ENCODE results near the gene SGCD.

SGCD gene

GRCh38 chr5:156513123-156513815, 186.3 kb downstream of the SGCD start:
- no peak for DNase-seq (ENCODE audit: low spot score)

GRCh38 chr5:156515121-156515520, 188.2 kb downstream of the SGCD start:
- DNase-seq (ENCODE audit: low spot score), result no peak

GRCh38 chr5:156515803-156516360, 188.9 kb downstream of the SGCD start:
- DNase-seq (ENCODE audit: low spot score), result no peak

- DNase-seq (ENCODE audit: low spot score), result no peak
These were observed 195.9 kb downstream of the SGCD start for GRCh38 chr5:156522651-156523529.

GRCh38 chr5:156523607-156524006, 196.6 kb downstream of the SGCD start:
- DNase-seq (ENCODE audit: low spot score), result no peak

- no peak for DNase-seq (ENCODE audit: low spot score)
These were observed 199.3 kb downstream of the SGCD start for GRCh38 chr5:156526081-156526925.

GRCh38 chr5:156527611-156528010, 200.6 kb downstream of the SGCD start:
- no peak for DNase-seq (ENCODE audit: low spot score)

- no peak for DNase-seq (ENCODE audit: low spot score)
These were observed 201.7 kb downstream of the SGCD start for GRCh38 chr5:156528673-156529072.

GRCh38 chr5:156529892-156530291, 202.9 kb downstream of the SGCD start:
- DNase-seq (ENCODE audit: low spot score), result no peak

GRCh38 chr5:156531199-156531598, 204.2 kb downstream of the SGCD start:
- no peak for DNase-seq (ENCODE audit: low spot score)

- no peak for DNase-seq (ENCODE audit: low spot score)
These were observed 206.0 kb downstream of the SGCD start for GRCh38 chr5:156532921-156533320.

- no peak for DNase-seq (ENCODE audit: low spot score)
These were observed 207.1 kb downstream of the SGCD start for GRCh38 chr5:156534085-156534484.

- DNase-seq (ENCODE audit: low spot score), result no peak
These were observed 208.0 kb downstream of the SGCD start for GRCh38 chr5:156534906-156535485.

GRCh38 chr5:156540491-156540890, 213.5 kb downstream of the SGCD start:
- DNase-seq (ENCODE audit: low spot score), result no peak

GRCh38 chr5:156541582-156541981, 214.6 kb downstream of the SGCD start:
- no peak for DNase-seq (ENCODE audit: low spot score)

GRCh38 chr5:156543348-156544145, 216.6 kb downstream of the SGCD start:
- DNase-seq (ENCODE audit: low spot score), result no peak

GRCh38 chr5:156552855-156553358, 225.9 kb downstream of the SGCD start:
- DNase-seq (ENCODE audit: low spot score), result no peak

GRCh38 chr5:156556666-156557406, 229.9 kb downstream of the SGCD start:
- no peak for DNase-seq (ENCODE audit: low spot score)

GRCh38 chr5:156560002-156560401, 233.0 kb downstream of the SGCD start:
- DNase-seq (ENCODE audit: low spot score), result no peak

GRCh38 chr5:156561651-156562050, 234.7 kb downstream of the SGCD start:
- DNase-seq (ENCODE audit: low spot score), result no peak

All from hematopoietic multipotent progenitor cell treated with erythropoietin and hydrocortisone succinate and interleukin-3 and kit ligand, for 17 days (in vitro differentiated cells).